PC-9 (cell line): ENCODE results near the gene HCFC2. TPM values are rescaled to one million over a fixed set of nuclear protein-coding genes. Genes with fewer than 3 reads are reported as not detected.

Experiments
- BruUV-seq: library from RNA; stranded (reverse); fragments of 400-500 nt; replicated peaks from 2 replicates; lab custom pipeline; 2021; lab: Mats Ljungman, UMichigan
- CTCF ChIA-PET: fragments of 300-600 bp; sonication (Branson Sonifier 250); formaldehyde crosslinking; loops from one replicate; lab custom pipeline; 2022; ENCODE audit warnings: antibody characterized with exemption; lab: Charles Lee
- POLR2A ChIA-PET: fragments of 300-600 bp; sonication (Branson Sonifier 250); formaldehyde crosslinking; loops from one replicate; lab custom pipeline; 2022; ENCODE audit warnings: antibody characterized with exemption; ENCODE audit not compliant: unreplicated experiment; lab: Charles Lee
- DNase-seq, 2 experiments: peaks; one replicate each; pipeline versions ENCODE4 v3.0.0 to v3.0.0-alpha.2; 2015 to 2022; ENCODE audit warnings: mixed read lengths in 1 of 2
- H2AFZ ChIP-seq: fragments of 200-600 bp; sonication (generic); 2 replicates; pipeline ENCODE4 v1.8.1; 2017; ENCODE audit warnings: antibody characterized with exemption
- H3F3A ChIP-seq: fragments of 200-600 bp; sonication (generic); 2 replicates; pipeline ENCODE4 v1.8.1; 2017; ENCODE audit warnings: antibody characterized with exemption, mild to moderate bottlenecking, low read depth; ENCODE audit not compliant: insufficient read depth
- H3K27ac ChIP-seq: fragments of 200-600 bp; sonication (generic); 2 replicates; pipeline ENCODE4 v1.6.1; 2016; ENCODE audit warnings: mixed run types
- H3K27me3 ChIP-seq: fragments of 200-600 bp; sonication (generic); 2 replicates; pipeline ENCODE4 v1.6.1; 2016; ENCODE audit warnings: low read depth, mixed run types; ENCODE audit not compliant: insufficient read depth
- H3K36me3 ChIP-seq: fragments of 200-600 bp; sonication (generic); 2 replicates; pipeline ENCODE4 v1.6.1; 2016; ENCODE audit warnings: low read depth, mixed run types
- H3K4me1 ChIP-seq: fragments of 200-600 bp; sonication (generic); replicated peaks from 2 replicates; pipeline ENCODE4 v1.6.1; 2016; ENCODE audit warnings: mixed run types; ENCODE audit not compliant: insufficient read depth
- H3K4me2 ChIP-seq: fragments of 200-600 bp; sonication (generic); 2 replicates; pipeline ENCODE4 v1.6.1; 2017; ENCODE audit warnings: mixed run types
- H3K4me3 ChIP-seq: fragments of 200-600 bp; sonication (generic); 2 replicates; pipeline ENCODE4 v1.6.1; 2016; ENCODE audit warnings: mixed run types
- H3K79me2 ChIP-seq: fragments of 200-600 bp; sonication (generic); 2 replicates; pipeline ENCODE4 v1.6.1; 2017; ENCODE audit warnings: low read depth, mixed run types
- H3K9me2 ChIP-seq: fragments of 200-600 bp; sonication (generic); 2 replicates; pipeline ENCODE4 v1.8.1; 2017; ENCODE audit warnings: mild to moderate bottlenecking; ENCODE audit not compliant: insufficient read depth
- H3K9me3 ChIP-seq: fragments of 200-600 bp; sonication (generic); 2 replicates; pipeline ENCODE4 v1.8.1; 2016; ENCODE audit warnings: low read depth; ENCODE audit not compliant: insufficient read depth
- H4K20me1 ChIP-seq: fragments of 200-600 bp; sonication (generic); 2 replicates; pipeline ENCODE4 v1.8.1; 2017; ENCODE audit not compliant: insufficient read depth
- EZH2 ChIP-seq: fragments of 200-600 bp; sonication (generic); IDR thresholded peaks from 2 replicates; pipeline ENCODE4 v1.8.0; 2017; ENCODE audit warnings: antibody characterized with exemption, low read depth
- intact Hi-C: fragments of 100-400 bp; cut with micrococcal nuclease; formaldehyde crosslinking; loops from one replicate; pipeline ENCODE4 v1.10.0; 2022; ENCODE audit not compliant: unreplicated experiment
- total RNA-seq: library from RNA; stranded (reverse); gene quantifications from 2 replicates; pipeline ENCODE4 v1.2.3, GENCODE V29; 2021
- TF ChIP-seq, protein P1 (sequence below): fragments of 200-600 bp; sonication (generic); conservative IDR thresholded peaks from 2 replicates; pipeline ENCODE4 v1.6.1; 2017; ENCODE audit warnings: mixed run types, antibody characterized with exemption, mild to moderate bottlenecking, moderate library complexity

Gene HCFC2
- total RNA-seq, 1 experiment from 2014 or later, result 2.4 TPM

GRCh38 chr12:104073699-104074098 lies 9.4 kb downstream of the HCFC2 start:
- BruUV-seq, result no TSS peak

GRCh38 chr12:104079024-104079423 lies 14.7 kb downstream of the HCFC2 start:
- H3K36me3 ChIP-seq, result no peaks in the 10 kb centered on the region
- H3K4me1 ChIP-seq, result no peaks in the 10 kb centered on the region
- no peak for DNase-seq
- no peak overlapping the region for H2AFZ ChIP-seq
- POLR2A ChIA-PET, result no interaction called here
- no peaks in the 10 kb centered on the region for H3K9me2 ChIP-seq
- H3K27me3 ChIP-seq, result no peaks in the 10 kb centered on the region
- no peak for TF ChIP-seq EZH2
- TF ChIP-seq, protein P1, sequence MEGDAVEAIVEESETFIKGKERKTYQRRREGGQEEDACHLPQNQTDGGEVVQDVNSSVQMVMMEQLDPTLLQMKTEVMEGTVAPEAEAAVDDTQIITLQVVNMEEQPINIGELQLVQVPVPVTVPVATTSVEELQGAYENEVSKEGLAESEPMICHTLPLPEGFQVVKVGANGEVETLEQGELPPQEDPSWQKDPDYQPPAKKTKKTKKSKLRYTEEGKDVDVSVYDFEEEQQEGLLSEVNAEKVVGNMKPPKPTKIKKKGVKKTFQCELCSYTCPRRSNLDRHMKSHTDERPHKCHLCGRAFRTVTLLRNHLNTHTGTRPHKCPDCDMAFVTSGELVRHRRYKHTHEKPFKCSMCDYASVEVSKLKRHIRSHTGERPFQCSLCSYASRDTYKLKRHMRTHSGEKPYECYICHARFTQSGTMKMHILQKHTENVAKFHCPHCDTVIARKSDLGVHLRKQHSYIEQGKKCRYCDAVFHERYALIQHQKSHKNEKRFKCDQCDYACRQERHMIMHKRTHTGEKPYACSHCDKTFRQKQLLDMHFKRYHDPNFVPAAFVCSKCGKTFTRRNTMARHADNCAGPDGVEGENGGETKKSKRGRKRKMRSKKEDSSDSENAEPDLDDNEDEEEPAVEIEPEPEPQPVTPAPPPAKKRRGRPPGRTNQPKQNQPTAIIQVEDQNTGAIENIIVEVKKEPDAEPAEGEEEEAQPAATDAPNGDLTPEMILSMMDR, result no peak
- intact Hi-C loops, result no loop called here
- H4K20me1 ChIP-seq, result no peaks in the 10 kb centered on the region
- no peaks in the 10 kb centered on the region for H3F3A ChIP-seq
- H3K79me2 ChIP-seq, result no peaks in the 10 kb centered on the region
- H3K27ac ChIP-seq, result no peak overlapping the region
- CTCF ChIA-PET, result no interaction called here
- H3K9me3 ChIP-seq, result no peaks in the 10 kb centered on the region
- H3K4me3 ChIP-seq, result no peak overlapping the region
- BruUV-seq, result no TSS peak
- no peak overlapping the region for H3K4me2 ChIP-seq

More at GRCh38 chr12:104073699-104074098, 9.4 kb downstream of the HCFC2 start:
- POLR2A ChIA-PET, result no interaction called here
- Histone ChIP-seq H2AFZ (no peak overlapping the region), H3K27me3 (no peaks in the 10 kb centered on the region), H3K9me3 (no peaks in the 10 kb centered on the region), H3K4me2 (no peak overlapping the region), H3K27ac (no peak overlapping the region), H4K20me1 (no peaks in the 10 kb centered on the region), H3K79me2 (no peaks in the 10 kb centered on the region), H3K36me3 (no peaks in the 10 kb centered on the region), H3K4me1 (no peaks in the 10 kb centered on the region), H3K4me3 (no peak overlapping the region), H3K9me2 (no peaks in the 10 kb centered on the region), H3F3A (no peaks in the 10 kb centered on the region)
- intact Hi-C loops, result no loop called here
- DNase-seq, result no peak
- no peak for TF ChIP-seq EZH2
- TF ChIP-seq, protein P1, result no peak
- CTCF ChIA-PET, result no interaction called here

- TF ChIP-seq, protein P1, result no peak
- no peak for TF ChIP-seq EZH2
These were observed 16.4 kb downstream of the HCFC2 start for GRCh38 chr12:104080764-104081163.

More at GRCh38 chr12:104080764-104081163, 16.4 kb downstream of the HCFC2 start:
- no peak for DNase-seq
- Histone ChIP-seq H3K4me2 (no peak overlapping the region), H3K4me1 (no peaks in the 10 kb centered on the region), H2AFZ (no peak overlapping the region), H3K27ac (no peak overlapping the region), H3F3A (0 out of 2 replicates have a peak, but pooled peaks cover 7% of the 10 kb centered on the region), H3K27me3 (no peaks in the 10 kb centered on the region), H3K36me3 (no peaks in the 10 kb centered on the region), H3K4me3 (no peak overlapping the region), H3K79me2 (no peaks in the 10 kb centered on the region), H3K9me2 (no peaks in the 10 kb centered on the region), H4K20me1 (no peaks in the 10 kb centered on the region), H3K9me3 (no peaks in the 10 kb centered on the region)
- ChIA-PET POLR2A (no interaction called here), CTCF (no interaction called here)
- intact Hi-C loops, result no loop called here
- no TSS peak for BruUV-seq
